Lung (tissue), 12 donors: ENCODE measurements around the gene LRIG1. TPM values are rescaled to one million over a fixed set of nuclear protein-coding genes. Genes with fewer than 3 reads are reported as not detected.

Experiments used
- ATAC-seq: fragments of 200-7000 bp; cut with Tn5 transposase; one replicate; pipeline ENCODE4 v1.9.1; 2020; ENCODE audit warnings: moderate number of reproducible peaks; ENCODE audit not compliant: insufficient read depth, low FRiP score
- DNase-seq, 3 donors: peaks; one replicate each; pipeline ENCODE4 v3.0.0-alpha.2; 2013 to 2017
- H3K27ac ChIP-seq, 2 donors: one replicate each; pipeline ENCODE4 v1.5.1; 2013; ENCODE audit warnings: mild to moderate bottlenecking in 2 of 2, moderate library complexity in 2 of 2, control low read depth in 1 of 2, inconsistent platforms in 1 of 2, low read depth in 1 of 2, low read length in 1 of 2
- H3K27me3 ChIP-seq, 3 donors: one replicate each; pipeline ENCODE4 v1.5.1; 2013; ENCODE audit warnings: low read length in 2 of 3; ENCODE audit not compliant: control insufficient read depth in 3 of 3, insufficient read depth in 3 of 3
- H3K36me3 ChIP-seq, 4 donors: one replicate each; pipeline ENCODE4 v1.5.1; 2013; ENCODE audit warnings: low read length in 4 of 4, mild to moderate bottlenecking in 1 of 4, moderate library complexity in 1 of 4; ENCODE audit not compliant: control insufficient read depth in 4 of 4, insufficient read depth in 4 of 4
- H3K4me1 ChIP-seq, 5 donors: one replicate each; pipeline ENCODE4 v1.5.1; 2013; ENCODE audit warnings: low read length in 5 of 5, mild to moderate bottlenecking in 2 of 5, moderate library complexity in 1 of 5; ENCODE audit not compliant: control insufficient read depth in 5 of 5, insufficient read depth in 5 of 5
- H3K4me3 ChIP-seq: one replicate; pipeline ENCODE4 v1.5.1; 2013; ENCODE audit warnings: mild to moderate bottlenecking, control low read depth, moderate library complexity
- H3K9ac ChIP-seq, 2 donors: one replicate each; pipeline ENCODE4 v1.5.1; 2013; ENCODE audit warnings: low read length in 2 of 2, control low read depth in 1 of 2; ENCODE audit not compliant: insufficient read depth in 1 of 2
- H3K9me3 ChIP-seq, 4 donors: one replicate each; pipeline ENCODE4 v1.5.1; 2013; ENCODE audit warnings: low read length in 3 of 4, mild to moderate bottlenecking in 1 of 4, moderate library complexity in 1 of 4; ENCODE audit not compliant: control insufficient read depth in 4 of 4, insufficient read depth in 3 of 4
- CTCF ChIP-seq: IDR thresholded peaks from 2 replicates; pipeline ENCODE4 v1.5.1; 2012; ENCODE audit warnings: mild to moderate bottlenecking; ENCODE audit errors: control extremely low read depth, extremely low read depth
- WGBS, 2 donors: extraction: QIAGEN DNeasy Blood & Tissue Kit; methylation state at CpG; one replicate each; pipeline ENCODE4 v1.1.7; 2013; 5-methylcytosine and 5-hydroxymethylcytosine counted together
- polyA plus RNA-seq, 2 donors: library from polyadenylated mRNA; stranded (reverse); fragments of 200-250 nt; gene quantifications; one replicate each; pipeline ENCODE4 v1.2.1, GENCODE V29; 2013
- total RNA-seq, 2 donors: library from RNA; depleted of rRNA in 1 of 2; stranded (reverse); fragments of >200 nt in 1 of 2; gene quantifications; one replicate each; pipeline ENCODE4 v1.2.1, GENCODE V29; 2014 to 2021
- donor health status: control.
- donor health status: control.
- donor health status: Bipolar disorder and iron deficiency.
- donor health status: healthy.
- donor health status: DM: yes; HTN: yes; CAD: no.

The LRIG1 gene
- total and polyA plus RNA-seq, 4 donors: 21.9 to 97.4 (median 42.2) TPM

GRCh38 chr3:66456711-66457173 lies 44.1 kb downstream of the LRIG1 start:
- DNase-seq: no peak
- peaks cover 0 to 31% (median 7%) of the 10 kb centered on the region in 5 donors for H3K4me1 ChIP-seq
- no peak for TF ChIP-seq CTCF
- H3K9me3 ChIP-seq: no peaks in the 10 kb centered on the region
- H3K4me3 ChIP-seq: no peak overlapping the region
- H3K27me3 ChIP-seq: no peaks in the 10 kb centered on the region
- H3K9ac ChIP-seq: no peak overlapping the region
- H3K27ac ChIP-seq: peak overlapping the region in 1 of 2 donors; percentile 67
- H3K36me3 ChIP-seq: peaks cover 0 to 8% (median 4%) of the 10 kb centered on the region in 4 donors
- WGBS, 2 donors: 83 to 87% methylated on average over 10 of the region's 10 CpGs
- no peak for ATAC-seq

GRCh38 chr3:66454464-66454859 lies 46.4 kb downstream of the LRIG1 start:
- peaks cover 5 to 52% (median 22%) of the 10 kb centered on the region in 5 donors for H3K4me1 ChIP-seq
- ATAC-seq: no peak
- peak overlapping the region in 1 of 2 donors; percentile 68 for H3K27ac ChIP-seq
- no peaks in the 10 kb centered on the region for H3K27me3 ChIP-seq
- WGBS, 2 donors: 52 to 76% methylated on average over 8 of the region's 8 CpGs
- TF ChIP-seq CTCF: no peak
- DNase-seq: no peak
- H3K9me3 ChIP-seq: no peaks in the 10 kb centered on the region
- H3K36me3 ChIP-seq: peaks cover 0 to 4% (median 0%) of the 10 kb centered on the region in 4 donors
- H3K9ac ChIP-seq: no peak overlapping the region
- no peak overlapping the region for H3K4me3 ChIP-seq

- WGBS, 2 donors: 81 to 88% methylated on average over 6 of the region's 6 CpGs
- no peaks in the 10 kb centered on the region for H3K27me3 ChIP-seq
- no peak overlapping the region for H3K9ac ChIP-seq
- no peak for ATAC-seq
- H3K4me1 ChIP-seq: peaks cover 5 to 53% (median 22%) of the 10 kb centered on the region in 5 donors
- DNase-seq: no peak
- peaks cover 0 to 1% (median 0%) of the 10 kb centered on the region in 4 donors for H3K36me3 ChIP-seq
- H3K27ac ChIP-seq: peak overlapping the region; percentile 8 to 68
- H3K9me3 ChIP-seq: no peaks in the 10 kb centered on the region
- TF ChIP-seq CTCF: no peak
- no peak overlapping the region for H3K4me3 ChIP-seq
Observed at GRCh38 chr3:66453651-66454463, 47.0 kb downstream of the LRIG1 start.
